NB4 (cell line): Measurements from ENCODE around the gene SSPN.

ENCODE experiments used
- DNase-seq: peaks from one replicate; pipeline ENCODE4 v3.0.0; 2010; ENCODE audit warnings: low read depth
- H3K4me3 ChIP-seq: one replicate; pipeline ENCODE4 v1.5.1; 2011; ENCODE audit warnings: mild to moderate bottlenecking, low read depth, low read length, moderate library complexity
- MYC ChIP-seq: IDR thresholded peaks from 2 replicates; pipeline ENCODE4 v1.6.1; 2011; ENCODE audit warnings: low read depth, low read length
- POLR2A ChIP-seq: IDR thresholded peaks from 2 replicates; pipeline ENCODE4 v1.6.1; 2011; ENCODE audit warnings: mild to moderate bottlenecking; ENCODE audit not compliant: insufficient read length; ENCODE audit errors: extremely low read depth
- TF ChIP-seq, protein P1 (sequence below): IDR thresholded peaks from 2 replicates; pipeline ENCODE4 v1.6.1; 2011; ENCODE audit warnings: low read depth, low read length
- TF ChIP-seq, protein P2 (sequence below): IDR thresholded peaks from one replicate; pipeline ENCODE4 v1.5.1; 2012; ENCODE audit warnings: low read depth, low read length

Gene SSPN

DNA sequence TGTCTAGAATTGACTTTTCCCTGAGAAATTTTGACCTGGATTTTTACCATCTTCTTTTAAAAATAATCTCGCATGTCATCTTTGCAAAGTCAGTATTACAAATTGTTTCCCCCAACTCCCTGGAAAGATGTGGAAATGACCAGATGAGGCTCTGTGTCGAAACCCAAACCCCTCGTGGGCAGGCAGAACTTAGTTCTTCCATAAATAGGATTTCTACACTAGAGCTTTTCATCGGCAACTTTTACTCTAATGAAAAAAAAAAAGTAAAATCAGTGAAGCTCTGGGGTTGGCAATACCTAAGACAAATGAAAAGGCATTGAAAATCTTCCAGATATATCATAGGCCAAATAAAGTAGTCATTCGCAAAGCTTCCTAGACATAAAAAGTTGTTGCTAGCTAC lies 17.0 kb downstream of the SSPN start:
- no peak for TF ChIP-seq POLR2A
- TF ChIP-seq, protein P1, sequence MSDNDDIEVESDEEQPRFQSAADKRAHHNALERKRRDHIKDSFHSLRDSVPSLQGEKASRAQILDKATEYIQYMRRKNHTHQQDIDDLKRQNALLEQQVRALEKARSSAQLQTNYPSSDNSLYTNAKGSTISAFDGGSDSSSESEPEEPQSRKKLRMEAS = no peak
- DNase-seq = peak; percentile 75
- no peak overlapping the region for H3K4me3 ChIP-seq

DNA sequence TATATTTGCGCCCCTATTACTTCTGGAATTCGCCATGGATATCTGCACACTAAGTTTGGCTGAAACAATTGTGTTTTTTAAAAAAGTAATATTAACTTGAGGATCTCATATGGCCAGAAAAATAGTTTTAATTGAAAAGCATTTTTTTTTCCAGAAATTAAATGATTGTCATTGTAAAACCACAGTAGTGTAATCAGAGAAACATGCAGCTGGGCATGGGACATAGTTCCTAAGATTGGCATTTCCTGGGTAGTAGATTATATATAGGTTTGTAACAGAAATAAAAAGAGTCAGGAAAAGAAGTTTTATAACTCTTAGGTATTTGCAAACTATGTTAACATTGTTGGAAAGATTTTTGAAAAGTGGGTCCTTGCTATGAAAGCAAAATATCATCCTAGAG lies 17.6 kb downstream of the SSPN start:
- DNase-seq = no peak
- H3K4me3 ChIP-seq = no peak overlapping the region
- TF ChIP-seq POLR2A (no peak), MYC (no peak)
- TF ChIP-seq, protein P2, sequence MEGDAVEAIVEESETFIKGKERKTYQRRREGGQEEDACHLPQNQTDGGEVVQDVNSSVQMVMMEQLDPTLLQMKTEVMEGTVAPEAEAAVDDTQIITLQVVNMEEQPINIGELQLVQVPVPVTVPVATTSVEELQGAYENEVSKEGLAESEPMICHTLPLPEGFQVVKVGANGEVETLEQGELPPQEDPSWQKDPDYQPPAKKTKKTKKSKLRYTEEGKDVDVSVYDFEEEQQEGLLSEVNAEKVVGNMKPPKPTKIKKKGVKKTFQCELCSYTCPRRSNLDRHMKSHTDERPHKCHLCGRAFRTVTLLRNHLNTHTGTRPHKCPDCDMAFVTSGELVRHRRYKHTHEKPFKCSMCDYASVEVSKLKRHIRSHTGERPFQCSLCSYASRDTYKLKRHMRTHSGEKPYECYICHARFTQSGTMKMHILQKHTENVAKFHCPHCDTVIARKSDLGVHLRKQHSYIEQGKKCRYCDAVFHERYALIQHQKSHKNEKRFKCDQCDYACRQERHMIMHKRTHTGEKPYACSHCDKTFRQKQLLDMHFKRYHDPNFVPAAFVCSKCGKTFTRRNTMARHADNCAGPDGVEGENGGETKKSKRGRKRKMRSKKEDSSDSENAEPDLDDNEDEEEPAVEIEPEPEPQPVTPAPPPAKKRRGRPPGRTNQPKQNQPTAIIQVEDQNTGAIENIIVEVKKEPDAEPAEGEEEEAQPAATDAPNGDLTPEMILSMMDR = no peak
- TF ChIP-seq, protein P1 = no peak

DNA sequence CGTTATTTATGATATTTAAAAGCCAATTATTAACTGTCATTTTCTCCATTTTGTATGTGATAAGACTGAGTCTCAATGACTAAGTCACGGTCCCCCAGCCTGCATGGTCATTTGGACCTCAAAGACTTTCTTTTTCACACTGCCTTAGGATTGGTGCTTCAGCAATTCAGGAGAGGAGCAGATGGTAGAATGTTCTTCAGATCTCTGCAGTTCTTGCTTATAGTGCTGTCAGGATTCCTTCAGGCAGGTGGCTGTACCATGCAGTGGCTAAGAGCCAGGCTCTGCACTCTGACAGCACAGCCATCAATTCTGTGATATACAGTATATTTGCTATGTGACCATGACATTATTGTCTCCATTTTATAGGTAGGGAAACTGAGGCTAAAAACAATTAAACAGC lies 18.7 kb downstream of the SSPN start:
- TF ChIP-seq, protein P1 = no peak
- no peak for TF ChIP-seq POLR2A
- no peak for TF ChIP-seq MYC
- TF ChIP-seq, protein P2 = no peak
- DNase-seq = no peak
- H3K4me3 ChIP-seq = no peak overlapping the region

DNA sequence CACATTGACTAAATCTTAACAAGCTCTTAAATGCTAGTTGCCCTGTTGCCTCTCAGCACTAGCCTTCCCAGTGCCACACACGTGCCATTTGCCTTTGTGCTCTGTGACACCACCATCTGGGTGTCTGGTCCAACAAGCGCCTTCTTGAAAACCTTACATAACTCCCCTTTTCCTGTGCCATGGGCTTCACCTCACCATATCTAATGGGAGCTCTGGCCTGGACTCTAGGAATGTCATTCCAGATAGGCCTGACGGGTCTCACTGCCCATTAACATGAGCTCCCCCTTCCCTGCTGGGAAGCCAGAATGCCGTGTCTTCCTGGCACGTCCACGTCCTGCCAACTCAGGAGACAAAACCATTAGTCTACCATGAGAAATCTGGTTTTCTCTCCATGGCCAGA lies 24.4 kb downstream of the SSPN start:
- TF ChIP-seq, protein P1 = no peak
- TF ChIP-seq, protein P2 = no peak
- no peak for TF ChIP-seq MYC
- TF ChIP-seq POLR2A = no peak
- H3K4me3 ChIP-seq = no peak overlapping the region
- DNase-seq = no peak

DNA sequence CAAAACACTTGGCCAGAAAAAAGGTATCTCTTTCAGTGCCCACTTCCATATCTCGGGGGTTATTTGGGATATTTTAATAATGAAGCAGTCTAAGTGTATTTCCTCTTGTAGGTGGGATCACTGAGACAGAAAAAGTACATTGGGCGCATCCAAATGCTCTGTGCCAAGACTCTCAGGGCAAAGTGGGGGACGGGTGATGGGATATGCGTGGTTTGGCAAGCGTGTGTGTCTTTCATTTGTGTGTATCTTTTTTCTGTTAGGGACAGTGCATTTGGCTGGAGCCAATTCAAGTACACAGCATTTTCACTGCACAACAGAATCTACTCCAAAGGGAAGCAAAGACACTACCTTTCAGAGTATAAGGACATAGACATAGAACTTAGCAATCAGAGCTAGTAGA lies 29.3 kb downstream of the SSPN start:
- H3K4me3 ChIP-seq = no peak overlapping the region
- DNase-seq = no peak
- TF ChIP-seq POLR2A (no peak), MYC (no peak)
- TF ChIP-seq, protein P2 = no peak
- TF ChIP-seq, protein P1 = no peak

DNA sequence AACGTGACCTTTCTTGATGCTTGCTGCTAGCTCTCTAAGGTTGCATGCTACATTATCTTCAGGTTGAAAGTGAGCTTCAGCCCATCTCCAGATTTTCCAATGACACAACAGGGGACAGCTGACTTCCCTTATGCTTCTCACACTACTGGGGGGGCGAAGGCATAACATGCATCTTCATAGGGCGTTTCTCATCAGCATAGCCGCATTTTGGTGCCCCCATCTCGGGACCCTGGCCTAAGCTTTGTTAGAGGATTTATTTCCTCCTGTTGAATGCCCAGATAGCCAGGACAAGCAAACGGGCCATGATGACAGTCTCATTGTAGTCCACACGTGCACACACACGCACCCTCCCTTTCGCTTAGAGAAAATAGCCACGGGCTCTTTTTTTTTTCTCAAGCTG lies 30.7 kb downstream of the SSPN start:
- H3K4me3 ChIP-seq = no peak overlapping the region
- no peak for DNase-seq
- TF ChIP-seq, protein P1 = no peak
- TF ChIP-seq POLR2A (no peak), MYC (no peak)
- TF ChIP-seq, protein P2 = no peak
